HG03159 (cell line): ENCODE measurements around the gene OR5C1.
A peak's percentile ranks its signal among the peaks of the same experiment; 100 is the strongest.
"Not testable (repeated sequence)": the region's sequence is repeated elsewhere in the genome, so short reads cannot be mapped to it uniquely, and the experiment has no call there.

Experiments used
- ATAC-seq: cut with Tn5 transposase; IDR thresholded peaks from one replicate; pipeline ENCODE4 v1.9.1; 2021; ENCODE audit warnings: mild to moderate bottlenecking, moderate library complexity; ENCODE audit not compliant: unreplicated experiment

OR5C1 gene

GRCh38 chr9:122810306-122810946 is 21.7 kb downstream of the OR5C1 start:
- ATAC-seq, result peak; percentile 88

GRCh38 chr9:122812736-122813135 is 24.0 kb downstream of the OR5C1 start:
- no peak for ATAC-seq

GRCh38 chr9:122814545-122814944 is 25.8 kb downstream of the OR5C1 start:
- no peak for ATAC-seq

GRCh38 chr9:122815544-122815943 is 26.8 kb downstream of the OR5C1 start:
- no peak for ATAC-seq

- ATAC-seq, result peak; percentile 79
These were observed 27.6 kb downstream of the OR5C1 start for GRCh38 chr9:122816163-122816867.

GRCh38 chr9:122819326-122819725 is 30.6 kb downstream of the OR5C1 start:
- no peak for ATAC-seq

DNA sequence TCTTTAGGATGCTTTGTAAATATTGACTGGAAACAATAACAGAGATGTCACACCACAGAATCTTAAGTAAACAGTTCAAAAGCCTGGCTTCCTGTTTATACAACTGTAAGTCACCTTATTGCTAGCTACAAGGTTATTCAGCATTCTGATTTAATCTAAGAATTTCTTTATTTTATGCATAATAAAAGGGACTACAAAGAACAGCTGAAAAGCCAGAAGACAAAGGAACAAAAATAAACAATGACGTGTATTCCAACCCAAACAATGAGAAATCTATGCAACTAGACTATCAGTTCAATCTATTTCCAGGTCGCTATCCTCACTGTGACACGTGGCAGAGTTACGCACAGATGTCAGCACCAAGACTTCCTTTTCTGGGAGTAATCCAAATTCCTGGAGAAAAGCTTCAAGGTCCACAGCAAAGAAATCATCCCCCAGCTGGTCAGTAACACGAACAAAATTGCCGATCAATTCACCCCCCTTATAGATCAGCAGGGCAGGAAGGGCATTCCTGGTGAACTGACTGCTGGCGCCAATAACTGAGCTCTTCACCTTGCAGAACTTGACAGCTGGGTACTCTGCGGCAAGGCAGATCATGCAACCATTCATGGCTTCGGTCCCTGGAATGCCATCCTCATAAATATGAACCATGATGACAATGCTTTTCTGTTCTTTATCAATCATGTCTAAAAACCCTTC is 31.2 kb downstream of the OR5C1 start:
- ATAC-seq, result no peak

- ATAC-seq, result no peak
These were observed 31.7 kb downstream of the OR5C1 start for GRCh38 chr9:122820490-122820845.

- ATAC-seq, result no peak
These were observed 32.7 kb downstream of the OR5C1 start for GRCh38 chr9:122821278-122821943.

DNA sequence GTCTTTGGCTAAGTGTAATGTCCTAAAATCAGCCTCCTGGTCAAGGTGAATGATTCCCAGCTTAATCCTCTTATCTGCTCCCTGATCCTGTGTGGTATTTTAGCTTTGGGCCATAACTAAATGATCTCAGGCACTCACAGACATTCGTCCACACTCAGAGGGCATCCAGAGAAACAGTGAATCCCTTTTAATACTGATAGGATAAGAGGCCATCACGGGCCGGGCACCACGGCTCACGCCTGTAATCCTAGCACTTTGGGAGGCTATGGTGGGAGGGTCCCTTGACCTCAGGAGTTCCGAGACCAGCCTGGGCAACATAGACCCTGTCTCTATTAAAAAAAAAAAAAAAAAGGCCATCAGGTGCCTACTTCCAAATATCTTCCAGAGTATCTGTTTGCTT is 33.3 kb downstream of the OR5C1 start:
- ATAC-seq, result no peak

DNA sequence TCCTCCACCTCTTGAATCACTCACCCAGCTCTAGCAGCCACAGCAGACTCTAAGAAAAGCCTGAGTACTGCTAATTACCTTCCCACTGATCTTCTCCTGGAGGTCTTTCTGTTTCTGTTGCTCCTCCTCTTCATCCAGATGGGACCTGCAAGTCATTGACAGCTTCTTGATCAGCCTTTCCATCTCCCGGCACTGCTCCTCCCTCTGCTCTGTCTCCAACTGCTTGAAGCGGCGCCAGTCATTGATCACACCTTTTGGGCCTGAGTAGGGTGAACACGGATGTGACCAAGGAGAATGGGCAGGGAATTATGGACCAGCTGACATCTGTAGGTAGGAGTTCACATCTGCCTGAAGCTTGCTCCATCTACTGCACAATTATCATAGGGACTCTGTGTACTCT is 34.2 kb downstream of the OR5C1 start:
- ATAC-seq, result no peak

DNA sequence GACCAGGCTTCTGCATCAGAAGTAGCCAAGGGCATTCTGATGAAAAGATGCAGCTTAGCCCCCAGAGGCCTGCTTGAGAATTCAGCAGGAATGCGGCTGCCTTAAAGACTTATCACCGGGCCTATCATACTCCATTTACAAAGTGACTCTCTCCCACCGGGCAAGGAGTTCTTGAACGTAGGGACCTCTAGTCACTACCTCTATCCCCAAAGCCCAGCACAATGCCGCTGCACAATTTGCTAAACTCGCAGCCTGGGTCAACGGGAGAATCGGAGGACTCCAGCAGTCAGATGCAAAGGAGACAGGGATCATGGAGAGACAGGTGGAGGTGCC is 39.0 kb downstream of the OR5C1 start:
- ATAC-seq, result peak; percentile 16

- ATAC-seq, result not testable (repeated sequence)
These were observed 40.2 kb downstream of the OR5C1 start for GRCh38 chr9:122828965-122829284.

- no peak for ATAC-seq
These were observed 43.5 kb downstream of the OR5C1 start for GRCh38 chr9:122832194-122832593.

DNA sequence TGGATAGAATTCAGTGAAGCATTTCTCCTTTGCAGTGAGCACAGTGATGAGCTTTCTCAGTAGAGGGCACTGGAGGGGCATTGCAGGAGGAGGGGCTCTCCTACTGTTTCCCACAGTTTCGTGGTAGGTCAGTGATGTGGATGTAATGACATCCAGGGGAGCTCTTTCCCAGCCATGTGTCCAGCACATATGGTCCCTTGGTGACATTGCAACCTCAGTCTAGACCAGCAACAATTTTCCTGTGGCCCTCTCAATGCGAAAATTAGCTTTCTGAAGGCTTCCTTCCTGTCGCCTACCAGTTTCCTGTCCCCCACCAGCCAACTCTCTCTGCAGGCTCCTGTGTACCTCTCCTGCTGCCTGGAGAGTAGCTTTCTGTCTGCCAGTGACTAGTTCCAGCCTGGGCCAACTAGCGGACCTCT is 46.6 kb downstream of the OR5C1 start:
- ATAC-seq, result no peak

DNA sequence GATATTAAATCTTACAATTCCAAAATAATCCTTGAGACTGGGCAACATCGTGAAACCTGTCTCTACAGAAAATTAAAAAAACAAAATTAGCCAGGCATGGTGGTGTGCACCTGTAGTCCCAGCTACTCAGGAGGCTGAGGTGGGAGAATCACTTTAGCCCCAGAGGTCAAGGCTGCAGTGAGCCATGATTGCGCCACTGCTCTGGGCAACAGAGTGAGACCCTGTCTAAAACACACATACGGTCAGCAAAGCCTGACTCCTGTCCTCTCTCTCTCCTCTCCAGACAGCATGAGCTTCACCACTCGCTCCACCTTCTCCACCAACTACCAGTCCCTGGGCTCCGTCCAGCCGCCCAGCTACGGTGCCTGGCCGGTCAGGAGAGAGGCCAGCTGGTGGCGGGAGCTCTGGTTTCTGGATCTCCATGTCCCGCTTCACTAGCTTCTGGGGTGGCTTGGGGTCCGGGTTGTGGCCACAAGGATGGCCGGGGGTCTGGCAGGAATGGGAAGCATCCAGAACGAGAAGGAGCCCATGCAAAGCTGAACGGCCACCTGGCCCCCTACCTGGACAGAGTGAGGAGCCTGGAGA is 48.6 kb downstream of the OR5C1 start:
- ATAC-seq, result no peak

GRCh38 chr9:122838441-122838840 is 49.7 kb downstream of the OR5C1 start:
- not testable (repeated sequence) for ATAC-seq
